ENCODE measurements around the gene CD83.

Gene CD83

GRCh38 chr6:14091339-14091978 lies 26.1 kb upstream of the CD83 start:
- Histone ChIP-seq H3K36me3 (ENCODE audit: control insufficient read depth, insufficient read depth, low read length) (no peaks in the 10 kb centered on the region), H3K27ac (ENCODE audit: low read length) (no peak overlapping the region), H3K9me3 (ENCODE audit: control insufficient read depth, insufficient read depth, low read length) (no peaks in the 10 kb centered on the region), H3K4me3 (ENCODE audit: low read length) (no peak overlapping the region), H3K27me3 (ENCODE audit: control insufficient read depth, insufficient read depth, low read length) (no peaks in the 10 kb centered on the region), H3K4me1 (ENCODE audit: control insufficient read depth, insufficient read depth, low read length) (peaks cover 1% of the 10 kb centered on the region; the same call in 1 of the 2 replicates)
- no CpG with 5 or more reads among the region's 4 CpGs for WGBS (ENCODE audit: insufficient coverage, insufficient read length)
- DNase-seq (ENCODE audit: low read depth, low spot score): no peak

GRCh38 chr6:14092316-14092715 lies 25.3 kb upstream of the CD83 start:
- Histone ChIP-seq H3K4me3 (ENCODE audit: low read length) (no peak overlapping the region), H3K9me3 (ENCODE audit: control insufficient read depth, insufficient read depth, low read length) (no peaks in the 10 kb centered on the region), H3K4me1 (ENCODE audit: control insufficient read depth, insufficient read depth, low read length) (peaks cover 1% of the 10 kb centered on the region; the same call in 1 of the 2 replicates), H3K27me3 (ENCODE audit: control insufficient read depth, insufficient read depth, low read length) (no peaks in the 10 kb centered on the region), H3K36me3 (ENCODE audit: control insufficient read depth, insufficient read depth, low read length) (no peaks in the 10 kb centered on the region), H3K27ac (ENCODE audit: low read length) (no peak overlapping the region)
- DNase-seq (ENCODE audit: low read depth, low spot score): no peak
- no CpG with 5 or more reads among the region's 3 CpGs for whole genome bisulfite sequencing (ENCODE audit: insufficient coverage, insufficient read length)

- no peak for DNase-seq (ENCODE audit: low read depth, low spot score)
- Histone ChIP-seq H3K27me3 (ENCODE audit: control insufficient read depth, insufficient read depth, low read length) (no peaks in the 10 kb centered on the region), H3K27ac (ENCODE audit: low read length) (no peak overlapping the region), H3K4me3 (ENCODE audit: low read length) (no peak overlapping the region), H3K9me3 (ENCODE audit: control insufficient read depth, insufficient read depth, low read length) (no peaks in the 10 kb centered on the region), H3K4me1 (ENCODE audit: control insufficient read depth, insufficient read depth, low read length) (peaks cover 1% of the 10 kb centered on the region; the same call in 1 of the 2 replicates), H3K36me3 (ENCODE audit: control insufficient read depth, insufficient read depth, low read length) (no peaks in the 10 kb centered on the region)
- WGBS (ENCODE audit: insufficient coverage, insufficient read length): no CpG with 5 or more reads among the region's 11 CpGs
These were observed 24.5 kb upstream of the CD83 start for GRCh38 chr6:14092838-14093789.

GRCh38 chr6:14094721-14095120 lies 22.9 kb upstream of the CD83 start:
- no peaks in the 10 kb centered on the region for H3K9me3 ChIP-seq (ENCODE audit: control insufficient read depth, insufficient read depth, low read length)
- DNase-seq (ENCODE audit: low read depth, low spot score): no peak
- peaks cover 1% of the 10 kb centered on the region; the same call in 1 of the 2 replicates for H3K4me1 ChIP-seq (ENCODE audit: control insufficient read depth, insufficient read depth, low read length)
- no peak overlapping the region for H3K4me3 ChIP-seq (ENCODE audit: low read length)
- no peak overlapping the region for H3K27ac ChIP-seq (ENCODE audit: low read length)
- no CpG with 5 or more reads among the region's 4 CpGs for WGBS (ENCODE audit: insufficient coverage, insufficient read length)
- no peaks in the 10 kb centered on the region for H3K36me3 ChIP-seq (ENCODE audit: control insufficient read depth, insufficient read depth, low read length)
- H3K27me3 ChIP-seq (ENCODE audit: control insufficient read depth, insufficient read depth, low read length): no peaks in the 10 kb centered on the region

GRCh38 chr6:14095437-14095836 lies 22.1 kb upstream of the CD83 start:
- no peak overlapping the region for H3K27ac ChIP-seq (ENCODE audit: low read length)
- no peak for DNase-seq (ENCODE audit: low read depth, low spot score)
- no CpG with 5 or more reads among the region's 6 CpGs for WGBS (ENCODE audit: insufficient coverage, insufficient read length)

GRCh38 chr6:14100138-14100537 lies 17.4 kb upstream of the CD83 start:
- no CpG with 5 or more reads among the region's 3 CpGs for WGBS (ENCODE audit: insufficient coverage, insufficient read length)
- DNase-seq (ENCODE audit: low read depth, low spot score): no peak
- Histone ChIP-seq H3K9me3 (ENCODE audit: control insufficient read depth, insufficient read depth, low read length) (no peaks in the 10 kb centered on the region), H3K4me1 (ENCODE audit: control insufficient read depth, insufficient read depth, low read length) (no peaks in the 10 kb centered on the region), H3K36me3 (ENCODE audit: control insufficient read depth, insufficient read depth, low read length) (no peaks in the 10 kb centered on the region), H3K27me3 (ENCODE audit: control insufficient read depth, insufficient read depth, low read length) (no peaks in the 10 kb centered on the region), H3K4me3 (ENCODE audit: low read length) (no peak overlapping the region), H3K27ac (ENCODE audit: low read length) (no peak overlapping the region)

More at GRCh38 chr6:14095437-14095836, 22.1 kb upstream of the CD83 start:
- Histone ChIP-seq H3K9me3 (ENCODE audit: control insufficient read depth, insufficient read depth, low read length) (no peaks in the 10 kb centered on the region), H3K4me1 (ENCODE audit: control insufficient read depth, insufficient read depth, low read length) (peaks cover 1% of the 10 kb centered on the region; the same call in 1 of the 2 replicates), H3K4me3 (ENCODE audit: low read length) (no peak overlapping the region), H3K36me3 (ENCODE audit: control insufficient read depth, insufficient read depth, low read length) (no peaks in the 10 kb centered on the region), H3K27me3 (ENCODE audit: control insufficient read depth, insufficient read depth, low read length) (no peaks in the 10 kb centered on the region)

DNA sequence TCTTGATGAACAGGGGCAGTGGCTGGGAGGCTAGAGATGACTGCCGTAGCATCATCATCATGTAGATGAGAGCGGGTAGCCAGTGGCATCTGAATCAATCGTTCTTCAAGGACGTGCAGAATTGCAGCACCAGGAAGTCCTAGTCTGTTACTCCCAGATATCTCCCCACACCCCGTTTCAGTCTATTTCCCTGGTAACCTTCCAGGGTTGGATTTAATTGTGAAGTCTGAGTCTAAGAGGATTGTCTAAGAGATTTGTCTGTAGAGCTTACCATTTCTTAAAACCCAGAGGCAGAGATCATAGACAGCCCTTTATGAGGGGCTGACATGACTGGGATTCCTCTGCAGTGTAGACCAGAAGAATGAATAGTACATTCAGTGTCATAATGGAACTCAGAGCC lies 16.6 kb upstream of the CD83 start:
- no peak for DNase-seq (ENCODE audit: low read depth, low spot score)
- no peak overlapping the region for H3K27ac ChIP-seq (ENCODE audit: low read length)
- WGBS (ENCODE audit: insufficient coverage, insufficient read length): no CpG with 5 or more reads among the region's 5 CpGs
- no peaks in the 10 kb centered on the region for H3K9me3 ChIP-seq (ENCODE audit: control insufficient read depth, insufficient read depth, low read length)
- H3K4me3 ChIP-seq (ENCODE audit: low read length): no peak overlapping the region
- H3K4me1 ChIP-seq (ENCODE audit: control insufficient read depth, insufficient read depth, low read length): no peaks in the 10 kb centered on the region
- no peaks in the 10 kb centered on the region for H3K27me3 ChIP-seq (ENCODE audit: control insufficient read depth, insufficient read depth, low read length)
- no peaks in the 10 kb centered on the region for H3K36me3 ChIP-seq (ENCODE audit: control insufficient read depth, insufficient read depth, low read length)

GRCh38 chr6:14102383-14102782 lies 15.2 kb upstream of the CD83 start:
- no peaks in the 10 kb centered on the region for H3K9me3 ChIP-seq (ENCODE audit: control insufficient read depth, insufficient read depth, low read length)
- H3K4me1 ChIP-seq (ENCODE audit: control insufficient read depth, insufficient read depth, low read length): no peaks in the 10 kb centered on the region
- H3K4me3 ChIP-seq (ENCODE audit: low read length): no peak overlapping the region
- DNase-seq (ENCODE audit: low read depth, low spot score): no peak
- no peaks in the 10 kb centered on the region for H3K36me3 ChIP-seq (ENCODE audit: control insufficient read depth, insufficient read depth, low read length)
- H3K27me3 ChIP-seq (ENCODE audit: control insufficient read depth, insufficient read depth, low read length): no peaks in the 10 kb centered on the region
- no peak overlapping the region for H3K27ac ChIP-seq (ENCODE audit: low read length)
- WGBS (ENCODE audit: insufficient coverage, insufficient read length): no CpG with 5 or more reads among the region's 3 CpGs

GRCh38 chr6:14105547-14105946 lies 12.0 kb upstream of the CD83 start:
- no CpG with 5 or more reads among the region's 1 CpG for WGBS (ENCODE audit: insufficient coverage, insufficient read length)
- H3K27me3 ChIP-seq (ENCODE audit: control insufficient read depth, insufficient read depth, low read length): no peaks in the 10 kb centered on the region
- no peaks in the 10 kb centered on the region; the same call in 1 of the 2 replicates for H3K4me1 ChIP-seq (ENCODE audit: control insufficient read depth, insufficient read depth, low read length)
- no peak overlapping the region for H3K27ac ChIP-seq (ENCODE audit: low read length)
- H3K4me3 ChIP-seq (ENCODE audit: low read length): no peak overlapping the region
- no peaks in the 10 kb centered on the region; the same call in 1 of the 2 replicates for H3K9me3 ChIP-seq (ENCODE audit: control insufficient read depth, insufficient read depth, low read length)
- no peaks in the 10 kb centered on the region for H3K36me3 ChIP-seq (ENCODE audit: control insufficient read depth, insufficient read depth, low read length)
- no peak for DNase-seq (ENCODE audit: low read depth, low spot score)

GRCh38 chr6:14107000-14107399 lies 10.6 kb upstream of the CD83 start:
- H3K27me3 ChIP-seq (ENCODE audit: control insufficient read depth, insufficient read depth, low read length): no peaks in the 10 kb centered on the region
- no peak overlapping the region for H3K4me3 ChIP-seq (ENCODE audit: low read length)
- H3K9me3 ChIP-seq (ENCODE audit: control insufficient read depth, insufficient read depth, low read length): no peaks in the 10 kb centered on the region; the same call in 1 of the 2 replicates
- no peaks in the 10 kb centered on the region for H3K36me3 ChIP-seq (ENCODE audit: control insufficient read depth, insufficient read depth, low read length)
- H3K27ac ChIP-seq (ENCODE audit: low read length): no peak overlapping the region
- DNase-seq (ENCODE audit: low read depth, low spot score): no peak
- no peaks in the 10 kb centered on the region; the same call in 1 of the 2 replicates for H3K4me1 ChIP-seq (ENCODE audit: control insufficient read depth, insufficient read depth, low read length)
